ENCODE measurements around the gene FGFR1OP2. TPM values are rescaled to one million over a fixed set of nuclear protein-coding genes. Genes with fewer than 3 reads are reported as not detected.
A peak's percentile ranks its signal among the peaks of the same experiment; 100 is the strongest.

FGFR1OP2 gene
- total and polyA plus RNA-seq, 2 of the 4 experiments (the other 2 are of a cell fraction): 26.7 to 31.0 TPM

DNA sequence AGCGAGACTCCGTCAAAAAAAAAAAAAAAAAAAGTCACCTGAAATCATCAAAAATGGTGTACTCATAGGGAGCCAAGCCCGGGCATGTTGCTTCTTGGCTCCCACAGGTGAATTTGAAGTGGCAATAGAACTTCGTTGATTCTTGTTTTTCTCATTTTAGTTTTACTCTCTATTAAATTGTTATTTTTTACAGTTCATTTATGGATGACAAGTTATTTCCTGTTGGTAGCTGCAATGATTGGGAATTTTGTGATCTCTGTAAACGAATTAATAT, 74.6 kb downstream of the FGFR1OP2 start:
- H3K27ac ChIP-seq (ENCODE audit: insufficient read depth, low read length): no peak overlapping the region
- no peak overlapping the region for H3K18ac ChIP-seq (ENCODE audit: low read depth, low read length)
- no peak overlapping the region for H2AFZ ChIP-seq (replicated peaks; ENCODE audit: low read length, poor library complexity)
- no TSS peak for BruUV-seq (replicated peaks)
- no peak overlapping the region for H4K5ac ChIP-seq (ENCODE audit: low read depth, low read length)
- POLR2A ChIA-PET (ENCODE audit: unreplicated experiment): no interaction called here
- H4K8ac ChIP-seq (ENCODE audit: low read depth in 2 of 2, low read length in 2 of 2): no peak overlapping the region
- intact Hi-C loops (cut with micrococcal nuclease) (loop anchor here (5.0 kb wide), 2 partner anchors 76 to 161 kb away; partner anchors contain the start of genes FGFR1OP2 and INTS13), dilution Hi-C loops (cut with HindIII; ENCODE audit: low sequenced_read_pairs, unreplicated experiment) (no loop called here), in situ Hi-C loops (cut with MboI; ENCODE audit: low sequenced_read_pairs) (no loop called here)
- H2AK9ac ChIP-seq (replicated peaks; ENCODE audit: low read depth, low read length, poor library complexity): no peak overlapping the region
- no peaks in the 10 kb centered on the region for H3K9me1 ChIP-seq (ENCODE audit: insufficient read depth, low read length)
- no peak overlapping the region for H4K91ac ChIP-seq (ENCODE audit: insufficient read depth, low read depth, low read length)
- DNase-seq: no peak
- H3K4ac ChIP-seq (ENCODE audit: low read depth, low read length): no peak overlapping the region
- H3K27me3 ChIP-seq (ENCODE audit: control insufficient read depth, insufficient read depth, low read length): no peaks in the 10 kb centered on the region
- H2BK5ac ChIP-seq (ENCODE audit: low read depth, low read length, poor library complexity, severe bottlenecking): no peak overlapping the region
- H3K79me1 ChIP-seq (ENCODE audit: low read depth in 1 of 2, low read length in 2 of 2): peaks cover 7 to 30% of the 10 kb centered on the region in 2 experiments
- no peak overlapping the region for H3K4me3 ChIP-seq (ENCODE audit: insufficient read depth, low read depth, low read length)
- H3K4me1 ChIP-seq (ENCODE audit: control insufficient read depth, insufficient read depth, low read length): no peaks in the 10 kb centered on the region
- CTCF ChIA-PET: interaction anchor here (0.6 kb wide), 1 partner anchor 179 kb away, joined by 3 read pairs; no protein-coding TSS in a partner anchor
- no peak overlapping the region for H2BK15ac ChIP-seq (ENCODE audit: low read depth, low read length)
- no peak overlapping the region for H2BK20ac ChIP-seq (ENCODE audit: low read depth, low read length)
- H2AK5ac ChIP-seq (ENCODE audit: low read depth, low read length): no peak overlapping the region
- H3K56ac ChIP-seq (ENCODE audit: extremely low read depth, insufficient read depth, low read length): no peak overlapping the region
- no peak for ATAC-seq (ENCODE audit: low read depth)
- H3K23ac ChIP-seq (ENCODE audit: low read depth, low read length): no peak overlapping the region
- no CpG with 5 or more reads among the region's 5 CpGs for WGBS, 2 experiments (ENCODE audit: extremely low coverage in 2 of 2, insufficient read length in 1 of 2)
- H3K9me3 ChIP-seq (ENCODE audit: control insufficient read depth, insufficient read depth, low read length): no peaks in the 10 kb centered on the region
- no peak overlapping the region for H3K9ac ChIP-seq (ENCODE audit: low read depth, low read length)
- no peak overlapping the region for H3K14ac ChIP-seq (replicated peaks; ENCODE audit: low read depth, low read length)
- H3K36me3 ChIP-seq (ENCODE audit: control insufficient read depth, insufficient read depth, low read length): no peaks in the 10 kb centered on the region
- peak overlapping the region; percentile 46 for H3K4me2 ChIP-seq (ENCODE audit: low read depth, low read length)
- no peaks in the 10 kb centered on the region; the same call in 1 of the 2 replicates for H4K20me1 ChIP-seq (ENCODE audit: insufficient read depth, low read length)
- TF ChIP-seq POLR2A (IDR thresholded peaks at IDR 0.05; ENCODE audit: low read depth, low read length) (no peak), MXI1 (IDR thresholded peaks at IDR 0.05; ENCODE audit: borderline replicate concordance, low read depth, low read length) (no peak), RAD21 (IDR thresholded peaks at IDR 0.05; ENCODE audit: low read length) (no peak), FOS (IDR thresholded peaks at IDR 0.05; ENCODE audit: low read depth, low read length) (no peak), RCOR1 (IDR thresholded peaks at IDR 0.05; ENCODE audit: insufficient replicate concordance, low read length) (no peak), CHD1 (IDR thresholded peaks at IDR 0.05; ENCODE audit: low read depth, low read length) (no peak), RFX5 (IDR thresholded peaks at IDR 0.05; ENCODE audit: low read depth, low read length) (no peak), MAFK (IDR thresholded peaks at IDR 0.05; ENCODE audit: low read depth, low read length) (no peak), NFE2L2 (IDR thresholded peaks at IDR 0.05; ENCODE audit: low read depth, low read length) (no peak), MAZ (IDR thresholded peaks at IDR 0.05; ENCODE audit: borderline replicate concordance, low read depth, low read length) (no peak), CEBPB (IDR thresholded peaks at IDR 0.05; ENCODE audit: low read depth, low read length) (no peak), SMC3 (IDR thresholded peaks at IDR 0.05; ENCODE audit: low read depth, low read length) (no peak), BHLHE40 (IDR thresholded peaks at IDR 0.05; ENCODE audit: low read depth, low read length) (no peak)
- TF ChIP-seq, protein P1, sequence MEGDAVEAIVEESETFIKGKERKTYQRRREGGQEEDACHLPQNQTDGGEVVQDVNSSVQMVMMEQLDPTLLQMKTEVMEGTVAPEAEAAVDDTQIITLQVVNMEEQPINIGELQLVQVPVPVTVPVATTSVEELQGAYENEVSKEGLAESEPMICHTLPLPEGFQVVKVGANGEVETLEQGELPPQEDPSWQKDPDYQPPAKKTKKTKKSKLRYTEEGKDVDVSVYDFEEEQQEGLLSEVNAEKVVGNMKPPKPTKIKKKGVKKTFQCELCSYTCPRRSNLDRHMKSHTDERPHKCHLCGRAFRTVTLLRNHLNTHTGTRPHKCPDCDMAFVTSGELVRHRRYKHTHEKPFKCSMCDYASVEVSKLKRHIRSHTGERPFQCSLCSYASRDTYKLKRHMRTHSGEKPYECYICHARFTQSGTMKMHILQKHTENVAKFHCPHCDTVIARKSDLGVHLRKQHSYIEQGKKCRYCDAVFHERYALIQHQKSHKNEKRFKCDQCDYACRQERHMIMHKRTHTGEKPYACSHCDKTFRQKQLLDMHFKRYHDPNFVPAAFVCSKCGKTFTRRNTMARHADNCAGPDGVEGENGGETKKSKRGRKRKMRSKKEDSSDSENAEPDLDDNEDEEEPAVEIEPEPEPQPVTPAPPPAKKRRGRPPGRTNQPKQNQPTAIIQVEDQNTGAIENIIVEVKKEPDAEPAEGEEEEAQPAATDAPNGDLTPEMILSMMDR (conservative IDR thresholded peaks at IDR 0.05; ENCODE audit: low read depth, low read length): no peak
- TF ChIP-seq, protein P2, sequence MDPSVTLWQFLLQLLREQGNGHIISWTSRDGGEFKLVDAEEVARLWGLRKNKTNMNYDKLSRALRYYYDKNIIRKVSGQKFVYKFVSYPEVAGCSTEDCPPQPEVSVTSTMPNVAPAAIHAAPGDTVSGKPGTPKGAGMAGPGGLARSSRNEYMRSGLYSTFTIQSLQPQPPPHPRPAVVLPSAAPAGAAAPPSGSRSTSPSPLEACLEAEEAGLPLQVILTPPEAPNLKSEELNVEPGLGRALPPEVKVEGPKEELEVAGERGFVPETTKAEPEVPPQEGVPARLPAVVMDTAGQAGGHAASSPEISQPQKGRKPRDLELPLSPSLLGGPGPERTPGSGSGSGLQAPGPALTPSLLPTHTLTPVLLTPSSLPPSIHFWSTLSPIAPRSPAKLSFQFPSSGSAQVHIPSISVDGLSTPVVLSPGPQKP (IDR thresholded peaks at IDR 0.05; ENCODE audit: borderline replicate concordance, low read depth, low read length): no peak
- TF ChIP-seq, protein P3, sequence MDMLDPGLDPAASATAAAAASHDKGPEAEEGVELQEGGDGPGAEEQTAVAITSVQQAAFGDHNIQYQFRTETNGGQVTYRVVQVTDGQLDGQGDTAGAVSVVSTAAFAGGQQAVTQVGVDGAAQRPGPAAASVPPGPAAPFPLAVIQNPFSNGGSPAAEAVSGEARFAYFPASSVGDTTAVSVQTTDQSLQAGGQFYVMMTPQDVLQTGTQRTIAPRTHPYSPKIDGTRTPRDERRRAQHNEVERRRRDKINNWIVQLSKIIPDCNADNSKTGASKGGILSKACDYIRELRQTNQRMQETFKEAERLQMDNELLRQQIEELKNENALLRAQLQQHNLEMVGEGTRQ (IDR thresholded peaks at IDR 0.05; ENCODE audit: low read depth, low read length): no peak
- no peak overlapping the region for H2BK120ac ChIP-seq (ENCODE audit: low read depth, low read length)

Measured in IMR-90 (cell line).